HCT116 (cell line): Measurements from ENCODE around the gene RNF7.
"Not testable (repeated sequence)": the region's sequence is repeated elsewhere in the genome, so short reads cannot be mapped to it uniquely, and the experiment has no call there.

ENCODE experiments used
- MAX ChIP-seq: IDR thresholded peaks from 2 replicates; pipeline ENCODE4 v1.6.1; 2012
- POLR2A ChIP-seq: IDR thresholded peaks from 2 replicates; pipeline ENCODE4 v1.7.0; 2011; ENCODE audit warnings: borderline replicate concordance; ENCODE audit not compliant: insufficient read depth, insufficient read length; ENCODE audit errors: extremely low read depth
- RAD21 ChIP-seq: IDR thresholded peaks from 2 replicates; pipeline ENCODE4 v1.6.1; 2012; ENCODE audit warnings: low read depth, mild to moderate bottlenecking
- SRF ChIP-seq: IDR thresholded peaks from 2 replicates; pipeline ENCODE4 v1.6.1; 2012; ENCODE audit warnings: low read depth
- TF ChIP-seq, protein P1 (sequence below), 3 experiments: fragments of 200-600 bp in 1 of 3; sonication (generic) in 1 of 3; IDR thresholded peaks in 2 of 3; conservative IDR thresholded peaks in 1 of 3; 2 replicates each; pipeline ENCODE4 v1.5.1; 2012 to 2017; ENCODE audit warnings: low read depth in 2 of 3, low read length in 2 of 3, antibody characterized with exemption in 1 of 3, borderline replicate concordance in 1 of 3, control low read depth in 1 of 3, mild to moderate bottlenecking in 1 of 3, mixed read lengths in 1 of 3, mixed run types in 1 of 3, moderate library complexity in 1 of 3; ENCODE audit not compliant: insufficient read depth in 1 of 3
- TF ChIP-seq, protein P2 (sequence below): IDR thresholded peaks from 2 replicates; pipeline ENCODE4 v1.6.1; 2012; ENCODE audit warnings: low read depth

DNA sequence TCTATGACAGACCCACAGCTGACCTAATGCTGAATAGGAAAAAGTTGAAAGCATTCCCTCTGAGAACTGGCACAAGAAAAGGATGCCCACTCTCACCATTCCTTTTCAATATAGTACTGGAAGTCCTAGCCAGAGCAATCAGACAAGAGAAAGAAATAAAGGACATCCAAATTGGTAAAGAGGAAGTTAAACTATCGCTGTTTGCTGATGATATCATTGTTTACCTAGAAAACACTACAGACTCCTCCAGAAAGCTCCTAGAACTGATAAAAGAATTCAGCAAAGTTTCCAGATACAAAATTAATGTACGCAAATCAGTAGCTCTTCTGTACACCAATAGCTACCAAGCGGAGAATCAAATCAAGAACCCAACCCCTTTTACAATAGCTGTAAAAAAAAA, 34.7 kb upstream of the RNF7 start:
- not testable (repeated sequence) for TF ChIP-seq RAD21, POLR2A, SRF, MAX
- TF ChIP-seq, protein P1, sequence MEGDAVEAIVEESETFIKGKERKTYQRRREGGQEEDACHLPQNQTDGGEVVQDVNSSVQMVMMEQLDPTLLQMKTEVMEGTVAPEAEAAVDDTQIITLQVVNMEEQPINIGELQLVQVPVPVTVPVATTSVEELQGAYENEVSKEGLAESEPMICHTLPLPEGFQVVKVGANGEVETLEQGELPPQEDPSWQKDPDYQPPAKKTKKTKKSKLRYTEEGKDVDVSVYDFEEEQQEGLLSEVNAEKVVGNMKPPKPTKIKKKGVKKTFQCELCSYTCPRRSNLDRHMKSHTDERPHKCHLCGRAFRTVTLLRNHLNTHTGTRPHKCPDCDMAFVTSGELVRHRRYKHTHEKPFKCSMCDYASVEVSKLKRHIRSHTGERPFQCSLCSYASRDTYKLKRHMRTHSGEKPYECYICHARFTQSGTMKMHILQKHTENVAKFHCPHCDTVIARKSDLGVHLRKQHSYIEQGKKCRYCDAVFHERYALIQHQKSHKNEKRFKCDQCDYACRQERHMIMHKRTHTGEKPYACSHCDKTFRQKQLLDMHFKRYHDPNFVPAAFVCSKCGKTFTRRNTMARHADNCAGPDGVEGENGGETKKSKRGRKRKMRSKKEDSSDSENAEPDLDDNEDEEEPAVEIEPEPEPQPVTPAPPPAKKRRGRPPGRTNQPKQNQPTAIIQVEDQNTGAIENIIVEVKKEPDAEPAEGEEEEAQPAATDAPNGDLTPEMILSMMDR (IDR thresholded peaks at IDR 0.05 in 2 of 3, conservative IDR thresholded peaks at IDR 0.05 in 1 of 3; ENCODE audit: borderline replicate concordance in 1 of 3, insufficient read depth in 1 of 3, low read depth in 2 of 3, low read length in 2 of 3) = not testable (repeated sequence)
- TF ChIP-seq, protein P2, sequence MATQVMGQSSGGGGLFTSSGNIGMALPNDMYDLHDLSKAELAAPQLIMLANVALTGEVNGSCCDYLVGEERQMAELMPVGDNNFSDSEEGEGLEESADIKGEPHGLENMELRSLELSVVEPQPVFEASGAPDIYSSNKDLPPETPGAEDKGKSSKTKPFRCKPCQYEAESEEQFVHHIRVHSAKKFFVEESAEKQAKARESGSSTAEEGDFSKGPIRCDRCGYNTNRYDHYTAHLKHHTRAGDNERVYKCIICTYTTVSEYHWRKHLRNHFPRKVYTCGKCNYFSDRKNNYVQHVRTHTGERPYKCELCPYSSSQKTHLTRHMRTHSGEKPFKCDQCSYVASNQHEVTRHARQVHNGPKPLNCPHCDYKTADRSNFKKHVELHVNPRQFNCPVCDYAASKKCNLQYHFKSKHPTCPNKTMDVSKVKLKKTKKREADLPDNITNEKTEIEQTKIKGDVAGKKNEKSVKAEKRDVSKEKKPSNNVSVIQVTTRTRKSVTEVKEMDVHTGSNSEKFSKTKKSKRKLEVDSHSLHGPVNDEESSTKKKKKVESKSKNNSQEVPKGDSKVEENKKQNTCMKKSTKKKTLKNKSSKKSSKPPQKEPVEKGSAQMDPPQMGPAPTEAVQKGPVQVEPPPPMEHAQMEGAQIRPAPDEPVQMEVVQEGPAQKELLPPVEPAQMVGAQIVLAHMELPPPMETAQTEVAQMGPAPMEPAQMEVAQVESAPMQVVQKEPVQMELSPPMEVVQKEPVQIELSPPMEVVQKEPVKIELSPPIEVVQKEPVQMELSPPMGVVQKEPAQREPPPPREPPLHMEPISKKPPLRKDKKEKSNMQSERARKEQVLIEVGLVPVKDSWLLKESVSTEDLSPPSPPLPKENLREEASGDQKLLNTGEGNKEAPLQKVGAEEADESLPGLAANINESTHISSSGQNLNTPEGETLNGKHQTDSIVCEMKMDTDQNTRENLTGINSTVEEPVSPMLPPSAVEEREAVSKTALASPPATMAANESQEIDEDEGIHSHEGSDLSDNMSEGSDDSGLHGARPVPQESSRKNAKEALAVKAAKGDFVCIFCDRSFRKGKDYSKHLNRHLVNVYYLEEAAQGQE = not testable (repeated sequence)
